NB4 (cell line): ENCODE measurements around the gene GRIA2.

Experiments
- CTCF ChIP-seq: IDR thresholded peaks from one replicate; pipeline ENCODE4 v1.5.1; 2012; ENCODE audit warnings: low read depth, low read length
- POLR2A ChIP-seq: IDR thresholded peaks from 2 replicates; pipeline ENCODE4 v1.6.1; 2011; ENCODE audit warnings: mild to moderate bottlenecking; ENCODE audit not compliant: insufficient read length; ENCODE audit errors: extremely low read depth

GRCh38 chr4:157287445-157287844 is 66.9 kb downstream of the GRIA2 start:
- no peak for TF ChIP-seq POLR2A
- TF ChIP-seq CTCF, result no peak
